ENCODE results near the gene TES.

DNA sequence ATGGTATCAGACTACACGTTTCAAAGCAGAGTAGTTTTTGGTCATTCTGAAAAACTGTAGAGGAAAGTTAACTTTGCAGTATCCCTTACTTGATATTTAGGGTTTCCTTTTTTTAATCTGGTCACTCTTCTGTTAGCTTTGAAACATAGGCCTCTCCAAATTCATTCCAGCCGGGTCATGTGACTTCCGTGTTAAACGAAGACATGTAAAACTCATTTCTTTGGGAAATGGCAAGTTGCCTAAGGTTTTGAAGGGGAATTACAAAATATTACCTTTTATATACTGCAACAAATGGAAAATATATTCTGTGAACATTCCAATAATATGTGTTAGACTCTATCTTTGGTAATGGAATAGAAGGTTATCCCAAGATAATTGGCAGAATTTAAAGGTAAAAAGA, 9.5 kb downstream of the TES start:
- TF ChIP-seq, protein P1, sequence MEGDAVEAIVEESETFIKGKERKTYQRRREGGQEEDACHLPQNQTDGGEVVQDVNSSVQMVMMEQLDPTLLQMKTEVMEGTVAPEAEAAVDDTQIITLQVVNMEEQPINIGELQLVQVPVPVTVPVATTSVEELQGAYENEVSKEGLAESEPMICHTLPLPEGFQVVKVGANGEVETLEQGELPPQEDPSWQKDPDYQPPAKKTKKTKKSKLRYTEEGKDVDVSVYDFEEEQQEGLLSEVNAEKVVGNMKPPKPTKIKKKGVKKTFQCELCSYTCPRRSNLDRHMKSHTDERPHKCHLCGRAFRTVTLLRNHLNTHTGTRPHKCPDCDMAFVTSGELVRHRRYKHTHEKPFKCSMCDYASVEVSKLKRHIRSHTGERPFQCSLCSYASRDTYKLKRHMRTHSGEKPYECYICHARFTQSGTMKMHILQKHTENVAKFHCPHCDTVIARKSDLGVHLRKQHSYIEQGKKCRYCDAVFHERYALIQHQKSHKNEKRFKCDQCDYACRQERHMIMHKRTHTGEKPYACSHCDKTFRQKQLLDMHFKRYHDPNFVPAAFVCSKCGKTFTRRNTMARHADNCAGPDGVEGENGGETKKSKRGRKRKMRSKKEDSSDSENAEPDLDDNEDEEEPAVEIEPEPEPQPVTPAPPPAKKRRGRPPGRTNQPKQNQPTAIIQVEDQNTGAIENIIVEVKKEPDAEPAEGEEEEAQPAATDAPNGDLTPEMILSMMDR (IDR thresholded peaks at IDR 0.05) = no peak
- TF ChIP-seq EP300 (IDR thresholded peaks at IDR 0.05) (no peak), POLR2AphosphoS5 (IDR thresholded peaks at IDR 0.05) (no peak), POLR2A (IDR thresholded peaks at IDR 0.05) (no peak)

Data from gastroesophageal sphincter (tissue), 3 donors.